ENCODE data around the gene MARK2. TPM values are rescaled to one million over a fixed set of nuclear protein-coding genes. Genes with fewer than 3 reads are reported as not detected.

MARK2 gene
- total and polyA plus RNA-seq, 10 of the 15 experiments (the other 5 are each of a cell fraction or from before 2014, with no cell fraction given): 0.19 to 29.5 (median 13.2) TPM

DNA sequence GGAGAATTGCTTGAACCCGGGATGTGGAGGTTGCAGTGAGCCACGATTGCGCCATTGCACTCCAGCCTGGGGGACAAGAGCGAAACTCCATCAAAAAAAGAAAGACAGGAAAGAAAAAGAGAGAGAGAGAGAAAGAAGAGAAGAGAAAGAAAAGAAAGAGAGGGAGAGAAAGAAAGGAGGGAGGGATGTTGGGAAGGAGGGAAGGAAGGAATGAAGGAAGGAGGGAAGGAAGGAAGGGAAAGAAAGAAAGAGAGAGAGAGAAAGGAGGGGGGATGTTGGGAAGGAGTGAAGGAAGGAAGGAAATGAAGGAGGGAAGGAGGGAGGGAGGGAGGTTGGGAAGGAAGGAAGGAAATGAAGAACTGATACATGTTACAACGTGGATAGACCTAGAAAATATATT is 38.0 kb upstream of the MARK2 start (continued):
- TF ChIP-seq, protein P1, sequence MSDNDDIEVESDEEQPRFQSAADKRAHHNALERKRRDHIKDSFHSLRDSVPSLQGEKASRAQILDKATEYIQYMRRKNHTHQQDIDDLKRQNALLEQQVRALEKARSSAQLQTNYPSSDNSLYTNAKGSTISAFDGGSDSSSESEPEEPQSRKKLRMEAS (IDR thresholded peaks at IDR 0.05; ENCODE audit: low read depth, low read length): no peak
- TF ChIP-seq ZNF622 (IDR thresholded peaks at IDR 0.05) (no peak), IRF4 (IDR thresholded peaks at IDR 0.05; ENCODE audit: low read depth, low read length) (no peak), GATAD2B (conservative IDR thresholded peaks at IDR 0.05; ENCODE audit: low read depth) (no peak), BHLHE40 (IDR thresholded peaks at IDR 0.05; ENCODE audit: borderline replicate concordance in 1 of 2, low read depth in 2 of 2, low read length in 1 of 2) (no peak), CREB1 (IDR thresholded peaks at IDR 0.05; ENCODE audit: low read depth) (no peak), CHD4 (IDR thresholded peaks at IDR 0.05) (no peak)
- TF ChIP-seq, protein P2, sequence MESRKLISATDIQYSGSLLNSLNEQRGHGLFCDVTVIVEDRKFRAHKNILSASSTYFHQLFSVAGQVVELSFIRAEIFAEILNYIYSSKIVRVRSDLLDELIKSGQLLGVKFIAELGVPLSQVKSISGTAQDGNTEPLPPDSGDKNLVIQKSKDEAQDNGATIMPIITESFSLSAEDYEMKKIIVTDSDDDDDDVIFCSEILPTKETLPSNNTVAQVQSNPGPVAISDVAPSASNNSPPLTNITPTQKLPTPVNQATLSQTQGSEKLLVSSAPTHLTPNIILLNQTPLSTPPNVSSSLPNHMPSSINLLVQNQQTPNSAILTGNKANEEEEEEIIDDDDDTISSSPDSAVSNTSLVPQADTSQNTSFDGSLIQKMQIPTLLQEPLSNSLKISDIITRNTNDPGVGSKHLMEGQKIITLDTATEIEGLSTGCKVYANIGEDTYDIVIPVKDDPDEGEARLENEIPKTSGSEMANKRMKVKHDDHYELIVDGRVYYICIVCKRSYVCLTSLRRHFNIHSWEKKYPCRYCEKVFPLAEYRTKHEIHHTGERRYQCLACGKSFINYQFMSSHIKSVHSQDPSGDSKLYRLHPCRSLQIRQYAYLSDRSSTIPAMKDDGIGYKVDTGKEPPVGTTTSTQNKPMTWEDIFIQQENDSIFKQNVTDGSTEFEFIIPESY (IDR thresholded peaks at IDR 0.05): no peak

DNA sequence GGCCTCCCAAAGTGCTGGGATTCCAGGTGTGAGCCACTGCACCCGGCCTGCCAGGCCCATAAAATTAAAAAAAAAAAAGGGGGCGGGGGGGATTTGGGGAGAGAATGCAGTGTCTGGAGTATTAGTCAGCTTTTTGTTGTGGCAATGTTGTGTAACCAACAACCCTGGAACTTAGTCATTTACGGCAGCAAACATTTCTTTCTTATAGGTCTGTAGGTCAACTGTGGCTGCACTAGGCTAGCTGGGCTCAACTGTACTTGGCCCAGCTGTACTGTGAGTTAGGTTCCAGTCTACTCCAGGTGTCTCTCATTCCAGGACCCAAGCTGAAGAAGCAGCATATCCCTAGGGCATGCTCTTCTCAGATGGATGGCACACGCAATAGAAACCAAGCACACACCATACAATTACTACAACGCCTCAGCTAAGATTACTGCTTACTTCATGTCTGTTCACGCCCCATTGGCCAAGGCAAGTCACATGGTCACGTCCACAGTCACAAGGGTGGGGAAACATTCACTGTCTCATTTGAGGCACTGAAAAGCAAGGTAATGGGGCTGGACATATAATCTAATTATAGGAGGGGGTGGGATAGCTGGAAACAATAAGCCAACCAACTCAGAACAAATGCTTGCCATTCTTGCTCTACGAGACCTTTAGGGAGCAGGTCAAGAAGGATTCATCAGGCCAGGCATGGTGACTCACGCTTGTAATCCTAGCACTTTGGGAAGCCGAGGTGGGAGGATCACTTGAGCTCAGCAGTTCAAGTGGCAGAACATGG is 36.1 kb upstream of the MARK2 start:
- no TSS peak for BruUV-seq (replicated peaks)
- H3K36me3 ChIP-seq (ENCODE audit: control insufficient read depth in 2 of 2, insufficient read depth in 2 of 2, low read length in 1 of 2): no peaks in the 10 kb centered on the region
- no peaks in the 10 kb centered on the region for H3K4me1 ChIP-seq (ENCODE audit: control insufficient read depth, insufficient read depth, low read length)
- SMC1A ChIA-PET (ENCODE audit: uncharacterized antibody, unreplicated experiment): interaction anchor here (0.9 kb wide), 1 partner anchor 155 kb away, joined by 3 read pairs; no protein-coding TSS in a partner anchor
- no peak overlapping the region for H3K4me2 ChIP-seq (ENCODE audit: control insufficient read depth, insufficient read depth)
- H3K79me2 ChIP-seq (ENCODE audit: control insufficient read depth, insufficient read depth, low read length): no peaks in the 10 kb centered on the region
- no peak for FAIRE-seq
- TF ChIP-seq ZNF274 (IDR thresholded peaks at IDR 0.05; ENCODE audit: insufficient read depth, insufficient read length): no peak
- TF ChIP-seq, protein P3, sequence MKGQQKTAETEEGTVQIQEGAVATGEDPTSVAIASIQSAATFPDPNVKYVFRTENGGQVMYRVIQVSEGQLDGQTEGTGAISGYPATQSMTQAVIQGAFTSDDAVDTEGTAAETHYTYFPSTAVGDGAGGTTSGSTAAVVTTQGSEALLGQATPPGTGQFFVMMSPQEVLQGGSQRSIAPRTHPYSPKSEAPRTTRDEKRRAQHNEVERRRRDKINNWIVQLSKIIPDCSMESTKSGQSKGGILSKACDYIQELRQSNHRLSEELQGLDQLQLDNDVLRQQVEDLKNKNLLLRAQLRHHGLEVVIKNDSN (IDR thresholded peaks at IDR 0.05; ENCODE audit: borderline replicate concordance, extremely low read length, insufficient read depth, low read depth, low read length): peak; percentile 37
- TF ChIP-seq CBX3 (IDR thresholded peaks at IDR 0.05; ENCODE audit: borderline replicate concordance, low read depth): no peak
- peak; percentile 27; the same call in 1 of the 2 replicates for TF ChIP-seq NFYB (IDR thresholded peaks at IDR 0.05; ENCODE audit: insufficient read depth, low read depth, low read length)
- TF ChIP-seq, protein P4, sequence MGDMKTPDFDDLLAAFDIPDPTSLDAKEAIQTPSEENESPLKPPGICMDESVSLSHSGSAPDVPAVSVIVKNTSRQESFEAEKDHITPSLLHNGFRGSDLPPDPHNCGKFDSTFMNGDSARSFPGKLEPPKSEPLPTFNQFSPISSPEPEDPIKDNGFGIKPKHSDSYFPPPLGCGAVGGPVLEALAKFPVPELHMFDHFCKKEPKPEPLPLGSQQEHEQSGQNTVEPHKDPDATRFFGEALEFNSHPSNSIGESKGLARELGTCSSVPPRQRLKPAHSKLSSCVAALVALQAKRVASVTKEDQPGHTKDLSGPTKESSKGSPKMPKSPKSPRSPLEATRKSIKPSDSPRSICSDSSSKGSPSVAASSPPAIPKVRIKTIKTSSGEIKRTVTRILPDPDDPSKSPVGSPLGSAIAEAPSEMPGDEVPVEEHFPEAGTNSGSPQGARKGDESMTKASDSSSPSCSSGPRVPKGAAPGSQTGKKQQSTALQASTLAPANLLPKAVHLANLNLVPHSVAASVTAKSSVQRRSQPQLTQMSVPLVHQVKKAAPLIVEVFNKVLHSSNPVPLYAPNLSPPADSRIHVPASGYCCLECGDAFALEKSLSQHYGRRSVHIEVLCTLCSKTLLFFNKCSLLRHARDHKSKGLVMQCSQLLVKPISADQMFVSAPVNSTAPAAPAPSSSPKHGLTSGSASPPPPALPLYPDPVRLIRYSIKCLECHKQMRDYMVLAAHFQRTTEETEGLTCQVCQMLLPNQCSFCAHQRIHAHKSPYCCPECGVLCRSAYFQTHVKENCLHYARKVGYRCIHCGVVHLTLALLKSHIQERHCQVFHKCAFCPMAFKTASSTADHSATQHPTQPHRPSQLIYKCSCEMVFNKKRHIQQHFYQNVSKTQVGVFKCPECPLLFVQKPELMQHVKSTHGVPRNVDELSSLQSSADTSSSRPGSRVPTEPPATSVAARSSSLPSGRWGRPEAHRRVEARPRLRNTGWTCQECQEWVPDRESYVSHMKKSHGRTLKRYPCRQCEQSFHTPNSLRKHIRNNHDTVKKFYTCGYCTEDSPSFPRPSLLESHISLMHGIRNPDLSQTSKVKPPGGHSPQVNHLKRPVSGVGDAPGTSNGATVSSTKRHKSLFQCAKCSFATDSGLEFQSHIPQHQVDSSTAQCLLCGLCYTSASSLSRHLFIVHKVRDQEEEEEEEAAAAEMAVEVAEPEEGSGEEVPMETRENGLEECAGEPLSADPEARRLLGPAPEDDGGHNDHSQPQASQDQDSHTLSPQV (IDR thresholded peaks at IDR 0.05): no peak
- POLR2A ChIA-PET: interaction anchor here (0.5 to 0.7 kb wide), 2 partner anchors 297 to 550 kb away, joined by 6 read pairs; no protein-coding TSS in a partner anchor
- H3K4me3 ChIP-seq: no peak overlapping the region
- no peaks in the 10 kb centered on the region for H3K27me3 ChIP-seq (replicated peaks in 1 of 2; ENCODE audit: control insufficient read depth in 2 of 2, insufficient read depth in 2 of 2, low read length in 1 of 2)
- no peak overlapping the region for H3K9ac ChIP-seq (ENCODE audit: control insufficient read depth, insufficient read depth, low read length)
- no peak for DNase-seq (ENCODE audit: low read depth, low spot score)
- no peaks in the 10 kb centered on the region for H3K9me3 ChIP-seq (replicated peaks; ENCODE audit: control insufficient read depth, insufficient read depth, low read length)
- no peak overlapping the region for H3K27ac ChIP-seq (ENCODE audit: control insufficient read depth, insufficient read depth)
- in situ Hi-C loops (cut with MboI) (no loop called here), intact Hi-C loops (cut with micrococcal nuclease; ENCODE audit: unreplicated experiment) (no loop called here)
- CTCF ChIA-PET: interaction anchor here (1.1 kb wide), 1 partner anchor 36 kb away, joined by 3 read pairs; the partner anchor contains the start of gene MARK2
- H2AFZ ChIP-seq (ENCODE audit: control insufficient read depth, low read depth, low read length): no peak overlapping the region
- H4K20me1 ChIP-seq (ENCODE audit: control insufficient read depth, insufficient read depth): no peaks in the 10 kb centered on the region
- RAD21 ChIA-PET (ENCODE audit: unreplicated experiment): no interaction called here
- ATAC-seq: peak; percentile 76
- WGBS (ENCODE audit: insufficient coverage, insufficient replicate concordance, low lambda C conversion rate, missing lambda C conversion rate): 68% methylated on average over 10 of the region's 10 CpGs

Data from GM12878 (cell line).